Measurements from ENCODE around the gene SCO2. TPM values are rescaled to one million over a fixed set of nuclear protein-coding genes. Genes with fewer than 3 reads are reported as not detected.

SCO2 gene
- total and polyA plus RNA-seq, 2 of the 13 experiments (the other 11 are each of a cell fraction or from before 2014, with no cell fraction given) = 0.32 to 3.7 TPM

DNA sequence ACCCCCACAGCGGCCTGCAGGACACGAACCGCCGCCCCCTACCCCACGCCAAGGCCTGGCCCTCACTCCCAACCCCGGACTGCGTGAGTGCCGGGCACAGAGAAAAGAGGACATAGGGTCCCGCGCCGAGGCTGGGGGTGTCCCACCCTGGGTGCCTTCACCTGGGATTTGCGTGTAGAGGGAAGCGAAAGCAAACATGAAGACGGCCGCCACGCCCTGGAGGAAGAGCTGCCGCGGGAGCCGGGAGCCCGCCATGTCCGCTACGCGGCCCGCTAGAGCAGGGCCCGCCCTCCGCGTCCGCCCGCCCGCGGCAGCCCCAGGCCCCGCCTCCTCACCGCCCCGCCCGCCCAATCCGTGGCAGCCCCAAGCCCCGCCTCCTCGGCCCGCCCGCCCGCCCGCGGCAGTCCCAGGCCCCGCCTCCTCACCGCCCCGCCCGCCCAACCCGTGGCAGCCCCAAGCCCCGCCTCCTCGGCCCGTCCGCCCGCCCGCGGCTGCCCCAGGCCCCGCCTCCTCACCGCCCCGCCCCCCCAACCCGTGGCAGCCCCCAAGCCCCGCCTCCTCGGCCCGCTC lies 17.9 kb downstream of the SCO2 start, which contains the start of gene LMF2 (continued):
- TF ChIP-seq, protein P1, sequence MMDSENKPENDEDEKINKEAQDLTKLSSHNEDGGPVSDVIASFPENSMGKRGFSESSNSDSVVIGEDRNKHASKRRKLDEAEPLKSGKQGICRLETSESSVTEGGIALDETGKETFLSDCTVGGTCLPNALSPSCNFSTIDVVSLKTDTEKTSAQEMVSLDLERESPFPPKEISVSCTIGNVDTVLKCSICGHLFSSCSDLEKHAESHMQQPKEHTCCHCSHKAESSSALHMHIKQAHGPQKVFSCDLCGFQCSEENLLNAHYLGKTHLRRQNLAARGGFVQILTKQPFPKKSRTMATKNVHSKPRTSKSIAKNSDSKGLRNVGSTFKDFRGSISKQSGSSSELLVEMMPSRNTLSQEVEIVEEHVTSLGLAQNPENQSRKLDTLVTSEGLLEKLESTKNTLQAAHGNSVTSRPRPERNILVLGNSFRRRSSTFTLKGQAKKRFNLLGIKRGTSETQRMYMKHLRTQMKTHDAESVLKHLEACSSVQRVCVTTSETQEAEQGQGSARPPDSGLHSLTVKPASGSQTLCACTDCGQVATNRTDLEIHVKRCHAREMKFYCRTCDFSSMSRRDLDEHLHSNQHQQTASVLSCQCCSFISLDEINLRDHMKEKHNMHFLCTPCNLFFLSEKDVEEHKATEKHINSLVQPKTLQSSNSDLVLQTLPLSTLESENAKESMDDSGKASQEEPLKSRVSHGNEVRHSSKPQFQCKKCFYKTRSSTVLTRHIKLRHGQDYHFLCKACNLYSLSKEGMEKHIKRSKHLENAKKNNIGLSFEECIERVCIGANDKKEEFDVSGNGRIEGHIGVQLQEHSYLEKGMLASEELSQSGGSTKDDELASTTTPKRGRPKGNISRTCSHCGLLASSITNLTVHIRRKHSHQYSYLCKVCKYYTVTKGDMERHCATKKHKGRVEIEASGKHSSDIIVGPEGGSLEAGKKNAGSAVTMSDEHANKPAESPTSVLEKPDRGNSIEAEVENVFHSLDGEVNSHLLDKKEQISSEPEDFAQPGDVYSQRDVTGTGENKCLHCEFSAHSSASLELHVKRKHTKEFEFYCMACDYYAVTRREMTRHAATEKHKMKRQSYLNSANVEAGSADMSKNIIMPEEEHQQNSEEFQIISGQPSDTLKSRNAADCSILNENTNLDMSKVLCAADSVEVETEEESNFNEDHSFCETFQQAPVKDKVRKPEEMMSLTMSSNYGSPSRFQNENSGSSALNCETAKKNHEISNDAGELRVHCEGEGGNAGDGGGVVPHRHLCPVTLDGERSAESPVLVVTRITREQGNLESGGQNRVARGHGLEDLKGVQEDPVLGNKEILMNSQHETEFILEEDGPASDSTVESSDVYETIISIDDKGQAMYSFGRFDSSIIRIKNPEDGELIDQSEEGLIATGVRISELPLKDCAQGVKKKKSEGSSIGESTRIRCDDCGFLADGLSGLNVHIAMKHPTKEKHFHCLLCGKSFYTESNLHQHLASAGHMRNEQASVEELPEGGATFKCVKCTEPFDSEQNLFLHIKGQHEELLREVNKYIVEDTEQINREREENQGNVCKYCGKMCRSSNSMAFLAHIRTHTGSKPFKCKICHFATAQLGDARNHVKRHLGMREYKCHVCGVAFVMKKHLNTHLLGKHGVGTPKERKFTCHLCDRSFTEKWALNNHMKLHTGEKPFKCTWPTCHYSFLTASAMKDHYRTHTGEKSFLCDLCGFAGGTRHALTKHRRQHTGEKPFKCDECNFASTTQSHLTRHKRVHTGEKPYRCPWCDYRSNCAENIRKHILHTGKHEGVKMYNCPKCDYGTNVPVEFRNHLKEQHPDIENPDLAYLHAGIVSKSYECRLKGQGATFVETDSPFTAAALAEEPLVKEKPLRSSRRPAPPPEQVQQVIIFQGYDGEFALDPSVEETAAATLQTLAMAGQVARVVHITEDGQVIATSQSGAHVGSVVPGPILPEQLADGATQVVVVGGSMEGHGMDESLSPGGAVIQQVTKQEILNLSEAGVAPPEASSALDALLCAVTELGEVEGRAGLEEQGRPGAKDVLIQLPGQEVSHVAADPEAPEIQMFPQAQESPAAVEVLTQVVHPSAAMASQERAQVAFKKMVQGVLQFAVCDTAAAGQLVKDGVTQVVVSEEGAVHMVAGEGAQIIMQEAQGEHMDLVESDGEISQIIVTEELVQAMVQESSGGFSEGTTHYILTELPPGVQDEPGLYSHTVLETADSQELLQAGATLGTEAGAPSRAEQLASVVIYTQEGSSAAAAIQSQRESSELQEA (CRISPR knock-in tag; IDR thresholded peaks at IDR 0.05; ENCODE audit: not compliant biosample characterization) = no peak
- TF ChIP-seq, protein P2, sequence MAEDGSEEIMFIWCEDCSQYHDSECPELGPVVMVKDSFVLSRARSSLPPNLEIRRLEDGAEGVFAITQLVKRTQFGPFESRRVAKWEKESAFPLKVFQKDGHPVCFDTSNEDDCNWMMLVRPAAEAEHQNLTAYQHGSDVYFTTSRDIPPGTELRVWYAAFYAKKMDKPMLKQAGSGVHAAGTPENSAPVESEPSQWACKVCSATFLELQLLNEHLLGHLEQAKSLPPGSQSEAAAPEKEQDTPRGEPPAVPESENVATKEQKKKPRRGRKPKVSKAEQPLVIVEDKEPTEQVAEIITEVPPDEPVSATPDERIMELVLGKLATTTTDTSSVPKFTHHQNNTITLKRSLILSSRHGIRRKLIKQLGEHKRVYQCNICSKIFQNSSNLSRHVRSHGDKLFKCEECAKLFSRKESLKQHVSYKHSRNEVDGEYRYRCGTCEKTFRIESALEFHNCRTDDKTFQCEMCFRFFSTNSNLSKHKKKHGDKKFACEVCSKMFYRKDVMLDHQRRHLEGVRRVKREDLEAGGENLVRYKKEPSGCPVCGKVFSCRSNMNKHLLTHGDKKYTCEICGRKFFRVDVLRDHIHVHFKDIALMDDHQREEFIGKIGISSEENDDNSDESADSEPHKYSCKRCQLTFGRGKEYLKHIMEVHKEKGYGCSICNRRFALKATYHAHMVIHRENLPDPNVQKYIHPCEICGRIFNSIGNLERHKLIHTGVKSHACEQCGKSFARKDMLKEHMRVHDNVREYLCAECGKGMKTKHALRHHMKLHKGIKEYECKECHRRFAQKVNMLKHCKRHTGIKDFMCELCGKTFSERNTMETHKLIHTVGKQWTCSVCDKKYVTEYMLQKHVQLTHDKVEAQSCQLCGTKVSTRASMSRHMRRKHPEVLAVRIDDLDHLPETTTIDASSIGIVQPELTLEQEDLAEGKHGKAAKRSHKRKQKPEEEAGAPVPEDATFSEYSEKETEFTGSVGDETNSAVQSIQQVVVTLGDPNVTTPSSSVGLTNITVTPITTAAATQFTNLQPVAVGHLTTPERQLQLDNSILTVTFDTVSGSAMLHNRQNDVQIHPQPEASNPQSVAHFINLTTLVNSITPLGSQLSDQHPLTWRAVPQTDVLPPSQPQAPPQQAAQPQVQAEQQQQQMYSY (CRISPR knock-in tag; IDR thresholded peaks at IDR 0.05) = no peak
- TF ChIP-seq JUND (CRISPR knock-in tag; IDR thresholded peaks at IDR 0.05) (no peak), ZNF430 (CRISPR knock-in tag; IDR thresholded peaks at IDR 0.05) (no peak), FOSL1 (CRISPR knock-in tag; IDR thresholded peaks at IDR 0.05; ENCODE audit: borderline replicate concordance) (no peak), SMAD9 (CRISPR knock-in tag; IDR thresholded peaks at IDR 0.05) (no peak), SP4 (CRISPR knock-in tag; IDR thresholded peaks at IDR 0.05) (peak; percentile 59; the same call in 1 of the 2 replicates), ZNF256 (CRISPR knock-in tag; conservative IDR thresholded peaks at IDR 0.05) (no peak), KDM5B (CRISPR knock-in tag; IDR thresholded peaks at IDR 0.05; ENCODE audit: borderline replicate concordance) (0 out of 2 replicates have a peak, but pooled peaks have one; percentile 48), RFXANK (CRISPR knock-in tag; IDR thresholded peaks at IDR 0.05) (no peak), ZNF335 (CRISPR knock-in tag; IDR thresholded peaks at IDR 0.05) (no peak), CCDC6 (CRISPR knock-in tag; IDR thresholded peaks at IDR 0.05) (no peak), ZNF17 (CRISPR knock-in tag; IDR thresholded peaks at IDR 0.05) (no peak), MBNL3 (CRISPR knock-in tag; conservative IDR thresholded peaks at IDR 0.05) (no peak), ZNF333 (CRISPR knock-in tag; IDR thresholded peaks at IDR 0.05; ENCODE audit: borderline replicate concordance) (no peak), ONECUT2 (CRISPR knock-in tag; IDR thresholded peaks at IDR 0.05) (no peak), TMF1 (CRISPR knock-in tag; IDR thresholded peaks at IDR 0.05; ENCODE audit: low read depth) (no peak)
- TF ChIP-seq, protein P3, sequence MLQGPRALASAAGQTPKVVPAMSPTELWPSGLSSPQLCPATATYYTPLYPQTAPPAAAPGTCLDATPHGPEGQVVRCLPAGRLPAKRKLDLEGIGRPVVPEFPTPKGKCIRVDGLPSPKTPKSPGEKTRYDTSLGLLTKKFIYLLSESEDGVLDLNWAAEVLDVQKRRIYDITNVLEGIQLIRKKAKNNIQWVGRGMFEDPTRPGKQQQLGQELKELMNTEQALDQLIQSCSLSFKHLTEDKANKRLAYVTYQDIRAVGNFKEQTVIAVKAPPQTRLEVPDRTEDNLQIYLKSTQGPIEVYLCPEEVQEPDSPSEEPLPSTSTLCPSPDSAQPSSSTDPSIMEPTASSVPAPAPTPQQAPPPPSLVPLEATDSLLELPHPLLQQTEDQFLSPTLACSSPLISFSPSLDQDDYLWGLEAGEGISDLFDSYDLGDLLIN (CRISPR knock-in tag; IDR thresholded peaks at IDR 0.05; ENCODE audit: borderline replicate concordance) = peak; percentile 67; the same call in 1 of the 2 replicates

Data from HepG2 (cell line).